ENCODE results near the gene ITSN2.
"Not testable (repeated sequence)": the region's sequence is repeated elsewhere in the genome, so short reads cannot be mapped to it uniquely, and the experiment has no call there.

Gene ITSN2

DNA sequence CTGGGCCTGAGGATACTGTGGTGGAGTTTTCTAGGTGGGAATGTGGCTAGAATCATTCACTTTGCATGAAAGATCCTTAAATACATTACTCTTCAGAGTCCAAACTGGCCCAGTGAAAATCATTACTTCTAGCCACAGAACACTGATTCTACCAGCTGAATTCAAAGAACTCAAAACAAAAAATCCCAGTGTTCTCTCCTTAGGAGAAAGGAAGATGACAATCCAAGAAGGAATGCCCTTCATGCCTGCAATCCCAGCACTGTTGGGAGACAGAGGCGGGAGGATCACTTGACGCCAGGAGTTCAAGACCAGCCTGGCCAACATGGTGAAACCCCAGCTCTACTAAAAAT lies 150.3 kb downstream of the ITSN2 start:
- no peak for DNase-seq

DNA sequence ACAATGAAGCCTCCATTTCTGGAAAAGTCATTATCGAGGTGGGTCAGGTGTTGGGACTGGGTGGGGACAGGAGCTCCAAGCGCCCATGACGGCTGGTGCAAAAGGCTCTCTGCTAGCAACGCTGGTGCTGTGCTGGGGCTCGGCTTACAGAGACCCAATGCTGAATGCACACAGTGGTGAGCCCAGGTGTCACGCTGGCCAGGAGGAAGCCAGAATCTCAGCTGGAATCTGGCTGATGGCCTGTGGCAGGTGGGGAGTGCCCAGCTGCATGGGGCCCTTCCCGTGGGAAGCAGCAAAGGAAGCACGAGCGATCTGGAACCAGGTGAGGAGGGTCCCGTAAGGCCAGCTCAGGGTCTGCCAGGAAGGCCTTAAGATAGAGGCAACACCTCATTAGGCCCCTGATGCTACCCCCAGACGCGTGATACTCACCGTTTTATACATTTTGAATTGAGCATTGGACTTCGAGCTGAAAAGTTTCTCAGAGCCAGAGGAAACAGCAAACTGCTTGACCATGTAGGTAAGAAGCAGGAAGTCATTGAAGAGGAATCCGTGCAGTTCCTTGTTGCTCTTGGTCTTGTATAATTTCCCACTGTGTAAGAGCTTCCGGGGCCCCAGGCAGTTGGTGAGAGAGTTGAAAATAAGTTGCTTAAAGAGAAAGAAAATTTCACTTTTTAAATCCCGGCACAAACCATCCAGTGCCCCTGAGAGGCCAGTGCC lies 150.8 kb downstream of the ITSN2 start:
- no peak for DNase-seq

DNA sequence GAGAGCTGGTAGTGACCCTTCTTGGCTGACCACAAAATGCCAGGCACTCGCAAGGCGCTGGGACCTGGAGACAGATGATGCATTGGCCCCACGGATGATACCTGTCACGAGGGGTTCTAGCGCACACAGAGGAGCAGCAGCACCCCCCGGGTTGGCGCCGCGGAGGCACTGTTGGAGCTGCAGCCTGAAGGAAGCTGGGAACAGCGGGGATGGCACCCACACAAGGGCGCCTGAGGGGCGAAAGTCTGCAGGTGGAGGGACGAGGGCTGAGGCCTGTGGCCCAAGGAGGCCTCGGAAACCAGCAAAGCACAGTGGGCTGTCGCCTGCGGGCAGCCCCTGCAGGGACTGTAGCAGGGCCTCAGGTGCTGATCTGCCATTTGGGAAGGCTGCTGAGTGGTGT lies 151.8 kb downstream of the ITSN2 start:
- no peak for DNase-seq

DNA sequence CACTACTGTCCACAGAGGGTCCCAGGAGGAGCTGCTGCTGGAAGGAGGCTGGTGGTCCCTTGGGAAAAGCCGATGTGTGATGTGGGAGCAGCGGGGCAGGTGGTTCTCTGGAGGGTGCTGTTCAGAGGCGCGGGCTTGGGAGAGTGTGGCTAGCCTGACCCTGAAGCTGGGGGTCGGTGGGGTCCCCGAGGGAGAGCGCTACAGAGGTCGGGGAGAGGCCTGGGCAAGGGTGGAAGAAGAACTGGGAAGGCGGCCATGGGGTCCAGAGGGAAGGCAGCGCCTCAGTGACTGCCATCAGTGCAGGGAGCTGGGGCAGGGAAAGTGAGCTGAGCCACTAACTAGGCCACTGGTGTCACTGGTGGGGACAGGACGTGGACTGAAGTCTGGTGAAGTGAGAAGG lies 153.0 kb downstream of the ITSN2 start:
- DNase-seq, result no peak

DNA sequence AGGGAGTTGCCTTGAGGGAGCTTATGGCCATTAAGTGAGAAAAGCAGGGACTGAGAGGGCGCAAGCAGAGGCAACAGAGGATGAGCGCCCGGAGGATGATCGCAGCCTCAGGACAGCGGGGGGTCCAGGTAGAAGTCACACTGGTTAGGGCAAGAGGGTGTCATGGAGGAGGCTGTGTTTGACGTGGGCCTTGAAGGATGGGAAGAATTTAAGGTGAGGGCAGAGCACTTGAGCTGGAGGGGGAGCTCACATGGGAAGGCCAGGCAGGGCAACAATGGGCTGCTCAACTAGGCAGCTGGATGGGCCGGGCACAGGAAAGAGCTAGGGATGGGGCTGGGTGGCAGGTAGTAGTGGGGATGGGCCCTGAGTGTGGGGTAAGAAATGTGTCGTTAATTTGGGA lies 153.6 kb downstream of the ITSN2 start:
- DNase-seq, result no peak

DNA sequence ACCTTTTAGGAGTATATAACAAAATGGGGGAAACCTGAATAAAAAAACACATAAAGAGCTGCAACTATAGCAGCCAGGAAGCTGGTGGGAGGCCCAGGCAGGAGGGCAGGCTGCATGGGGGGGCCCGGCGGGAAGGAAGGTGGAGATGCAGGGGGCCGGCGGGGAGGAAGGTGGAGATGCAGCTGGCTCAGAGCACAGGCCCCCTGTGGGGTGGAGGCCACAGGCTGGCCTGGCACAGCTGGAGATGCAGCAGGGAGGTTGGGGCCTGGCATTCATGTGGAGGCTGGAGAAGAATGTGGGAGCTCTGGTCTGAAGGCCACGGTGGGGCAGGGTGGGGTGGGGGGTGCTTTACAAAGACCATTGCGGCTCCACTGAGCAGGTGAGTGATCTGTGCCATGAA lies 154.1 kb downstream of the ITSN2 start:
- no peak for DNase-seq

DNA sequence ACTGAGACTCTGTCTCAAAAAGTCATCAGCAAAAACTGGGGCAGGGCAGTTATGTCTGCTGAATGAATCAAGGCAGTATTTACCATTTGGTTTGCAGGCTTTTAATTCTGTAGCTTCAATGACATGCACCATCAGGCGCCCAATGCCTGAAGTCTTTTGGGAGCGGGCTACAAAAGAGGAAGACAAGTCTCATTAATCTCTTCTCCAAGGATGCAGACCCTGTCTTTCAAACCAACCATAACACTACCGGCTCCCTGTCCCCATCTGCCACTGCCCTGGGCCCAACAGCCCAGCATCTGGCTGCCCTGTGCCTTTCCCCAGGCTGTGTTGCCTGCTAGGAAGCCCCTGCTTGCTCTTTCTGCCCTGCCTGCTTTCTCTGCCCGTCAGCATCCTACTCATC lies 155.2 kb downstream of the ITSN2 start:
- no peak for DNase-seq

DNA sequence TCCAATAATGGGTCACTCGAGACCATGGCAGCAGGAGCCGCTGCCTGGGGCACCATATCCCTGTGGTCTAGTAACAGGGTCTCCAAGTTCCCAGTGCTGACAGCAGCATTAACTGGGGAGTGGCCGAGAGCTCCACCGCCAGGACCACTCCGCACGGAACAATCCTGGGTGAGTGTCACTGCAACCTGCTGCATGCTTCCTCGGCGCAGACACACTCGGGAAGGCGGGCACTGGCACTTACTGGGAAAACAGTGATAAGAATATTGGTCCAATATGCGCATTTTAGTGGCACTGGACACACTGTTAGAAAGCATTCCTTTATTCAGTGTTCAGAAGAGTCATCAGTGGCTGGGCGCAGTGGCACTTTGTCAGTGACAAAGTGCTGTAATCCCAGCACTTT lies 155.8 kb downstream of the ITSN2 start:
- no peak for DNase-seq

DNA sequence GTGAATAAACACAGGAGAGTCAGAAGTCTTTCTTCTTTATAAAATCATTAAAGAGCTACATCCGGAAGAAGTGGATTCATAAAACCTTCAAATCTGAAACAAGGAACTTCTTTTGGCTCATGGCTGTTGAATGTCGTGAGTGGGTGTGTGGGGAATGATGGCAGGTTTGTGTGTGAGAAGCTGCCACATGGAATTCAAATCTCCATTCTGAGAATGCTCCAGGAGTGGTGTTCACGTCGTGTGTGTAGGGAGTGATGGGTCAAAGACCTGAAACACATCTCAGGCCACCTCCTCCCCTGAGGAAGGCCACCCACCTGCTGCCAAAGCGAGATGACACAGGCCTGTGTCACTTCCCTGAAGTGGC lies 156.6 kb downstream of the ITSN2 start:
- DNase-seq, result no peak

DNA sequence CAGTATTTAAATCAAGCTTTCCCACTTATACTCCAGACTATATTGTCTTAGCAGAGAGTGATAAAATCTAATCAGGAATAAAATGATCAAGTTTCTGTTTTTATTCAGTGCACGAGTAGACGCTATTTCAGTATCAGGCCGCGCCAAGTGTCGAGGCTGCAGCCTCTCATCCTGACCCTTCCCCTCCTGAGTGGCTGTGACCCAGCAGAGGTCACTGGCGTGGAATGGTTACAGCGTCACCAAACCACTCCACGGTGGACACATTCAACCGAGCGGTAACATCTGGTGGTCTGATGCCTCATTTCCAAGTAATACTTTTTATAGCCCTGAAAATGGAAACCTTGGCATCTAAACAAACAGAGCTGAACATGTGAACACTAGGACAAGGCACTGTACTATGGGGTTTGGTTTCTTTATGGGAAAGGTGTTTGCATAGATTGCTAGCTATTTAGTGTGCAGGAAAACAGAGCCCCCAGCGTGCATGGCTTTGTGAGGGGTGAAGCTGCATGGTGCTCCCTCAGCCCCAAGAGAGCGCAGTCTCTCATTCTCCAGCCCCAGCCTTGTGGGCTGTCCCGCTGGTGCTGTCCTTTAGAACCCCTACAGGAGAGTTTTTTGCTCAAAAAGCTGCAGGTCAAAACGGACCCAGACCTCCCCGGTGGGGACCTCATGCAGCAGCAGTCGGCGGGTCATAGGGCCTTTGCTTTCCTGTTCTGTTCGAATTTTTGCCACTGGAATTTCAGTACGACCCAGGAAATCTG lies 157.1 kb downstream of the ITSN2 start:
- no peak for DNase-seq

DNA sequence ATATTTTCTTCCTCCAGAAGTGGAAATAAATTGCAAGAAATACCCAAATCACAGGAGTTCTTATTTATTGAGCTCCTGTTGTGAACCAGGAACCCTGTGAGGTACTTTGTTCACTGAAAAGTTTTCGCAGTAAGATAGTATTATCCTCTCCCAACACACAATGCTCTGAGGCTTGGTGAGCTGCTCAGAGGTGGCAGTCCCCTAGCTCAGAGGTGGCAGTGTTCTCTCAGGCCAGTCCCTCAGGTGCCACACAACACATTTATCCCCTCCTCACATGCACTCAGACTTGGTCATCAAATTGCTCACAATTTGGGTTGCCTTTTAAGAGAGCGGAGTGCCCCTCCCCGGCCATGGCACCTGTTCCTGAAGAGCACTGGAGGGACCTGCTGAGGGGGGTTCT lies 159.5 kb downstream of the ITSN2 start:
- DNase-seq, result no peak

DNA sequence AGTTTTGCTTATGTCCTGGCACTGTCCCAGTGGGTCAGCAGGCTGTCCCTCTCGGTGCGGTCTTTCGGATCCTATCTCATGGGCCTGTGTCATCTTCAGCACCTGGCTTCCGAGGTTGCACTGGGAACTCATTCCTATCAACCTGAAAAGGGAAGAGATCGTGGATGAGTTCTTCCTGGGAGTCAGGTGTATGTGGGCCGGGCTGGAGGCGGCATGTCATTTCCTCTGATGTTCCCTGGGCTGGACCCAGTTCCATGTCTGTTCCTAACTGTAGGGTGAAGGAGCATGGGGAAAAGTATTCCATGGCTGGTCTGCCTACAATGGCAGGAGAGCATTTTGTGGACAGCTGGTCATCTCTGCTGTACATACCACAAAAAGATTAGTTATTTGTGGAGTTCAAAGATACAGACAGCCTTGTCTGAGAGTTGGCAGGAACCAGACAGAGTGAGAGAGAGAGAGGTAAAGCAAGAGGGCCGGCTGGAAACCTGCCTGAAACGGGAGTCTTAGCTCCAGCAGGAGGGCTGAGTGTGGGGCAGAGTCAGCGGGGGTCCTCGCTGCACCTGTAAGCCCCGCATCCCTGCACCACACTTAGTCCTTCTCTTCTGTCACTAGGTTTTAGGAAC lies 160.3 kb downstream of the ITSN2 start:
- no peak for DNase-seq

DNA sequence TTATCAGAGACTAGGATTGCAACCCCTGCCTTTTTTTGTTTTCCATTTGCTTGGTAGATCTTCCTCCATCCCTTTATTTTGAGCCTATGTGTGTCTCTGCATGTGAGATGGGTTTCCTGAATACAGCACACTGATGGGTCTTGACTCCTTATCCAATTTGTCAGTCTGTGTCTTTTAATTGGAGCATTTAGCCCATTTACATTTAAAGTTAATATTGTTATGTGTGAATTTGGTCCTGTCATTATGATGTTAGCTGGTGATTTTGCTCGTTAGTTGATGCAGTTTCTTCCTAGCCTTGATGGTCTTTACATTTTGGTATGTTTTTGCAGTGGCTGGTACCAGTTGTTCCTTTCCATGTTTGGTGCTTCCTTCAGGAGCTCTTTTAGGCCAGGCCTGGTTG lies 163.1 kb downstream of the ITSN2 start:
- DNase-seq, result not testable (repeated sequence)

DNA sequence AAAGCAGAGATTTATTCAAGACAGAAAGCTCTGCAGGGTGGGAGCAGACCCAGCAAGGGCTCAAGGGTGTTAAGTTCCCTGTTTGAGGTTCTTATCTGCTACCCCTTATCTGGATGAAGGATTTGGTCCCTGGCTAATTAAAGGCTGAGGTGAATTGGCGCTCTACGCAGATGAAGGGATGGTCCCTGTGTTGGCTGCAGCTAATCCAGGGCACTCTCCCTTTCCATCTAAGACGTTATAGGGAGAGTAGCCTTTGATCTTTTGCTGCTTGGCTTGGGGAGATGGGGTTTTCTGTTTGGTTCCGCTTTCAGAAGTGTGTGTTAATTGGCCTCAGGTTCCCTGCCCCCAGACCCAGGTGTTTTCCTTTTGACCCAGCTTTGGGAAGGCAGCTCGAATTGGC lies 168.5 kb downstream of the ITSN2 start:
- DNase-seq, result no peak

DNA sequence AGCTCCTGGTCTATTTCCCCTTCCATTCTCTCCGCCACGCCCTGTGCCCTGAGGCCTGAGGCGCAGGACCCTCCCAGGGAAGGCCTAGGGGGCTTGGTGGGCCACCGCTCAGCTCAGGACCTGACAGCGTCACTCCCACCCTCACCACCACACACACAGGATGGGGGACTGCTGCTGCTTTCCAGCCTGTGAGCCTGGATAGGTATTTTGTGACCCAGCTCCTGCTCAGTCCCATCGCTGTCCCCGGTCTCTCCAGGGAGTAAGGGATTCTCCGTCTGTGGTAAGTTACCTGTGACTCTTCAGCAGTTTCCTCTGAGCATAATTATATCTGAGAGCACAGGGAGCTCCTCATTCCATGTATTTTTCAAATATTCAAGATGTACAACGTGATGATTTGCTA lies 169.2 kb downstream of the ITSN2 start:
- DNase-seq, result no peak

DNA sequence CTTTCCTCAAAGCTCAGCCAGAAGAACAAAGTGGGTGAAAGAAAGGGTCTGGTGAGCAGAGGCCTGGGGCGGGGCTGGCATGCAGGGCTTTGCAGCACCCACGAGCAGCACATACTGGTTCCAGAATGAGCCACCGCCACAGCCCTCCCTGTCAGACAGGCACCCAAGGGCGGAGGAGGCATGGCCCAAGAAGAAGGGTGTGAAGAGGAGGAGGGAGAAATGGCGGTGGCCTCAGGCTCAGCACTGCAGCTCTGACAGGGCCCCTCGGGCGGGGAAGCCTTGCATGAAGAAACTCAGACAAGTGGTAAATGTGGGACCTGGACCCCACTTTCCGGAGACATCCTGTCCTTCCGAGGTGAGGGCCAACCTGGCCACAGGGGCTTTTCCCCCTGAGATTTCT lies 169.8 kb downstream of the ITSN2 start:
- no peak for DNase-seq

DNA sequence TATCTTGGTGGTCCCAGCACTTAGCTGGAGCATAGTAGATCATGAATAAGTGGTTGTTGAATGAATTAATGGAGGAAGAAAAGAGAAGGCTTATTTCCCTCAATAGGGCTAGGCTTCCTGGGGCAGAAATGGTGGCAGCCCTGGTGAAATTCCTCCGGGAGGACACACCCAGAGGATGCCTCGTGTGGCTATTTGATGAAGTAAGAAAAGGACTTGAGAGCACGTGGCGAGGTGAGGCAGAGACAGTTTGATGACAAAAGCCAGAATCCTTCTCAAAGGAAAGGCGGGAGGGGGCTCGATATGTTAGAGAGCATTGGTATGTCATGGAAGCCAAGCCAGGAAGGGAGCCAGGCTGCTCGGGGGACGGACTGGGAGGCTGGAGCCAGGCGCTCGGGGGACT lies 170.8 kb downstream of the ITSN2 start:
- DNase-seq, result no peak

DNA sequence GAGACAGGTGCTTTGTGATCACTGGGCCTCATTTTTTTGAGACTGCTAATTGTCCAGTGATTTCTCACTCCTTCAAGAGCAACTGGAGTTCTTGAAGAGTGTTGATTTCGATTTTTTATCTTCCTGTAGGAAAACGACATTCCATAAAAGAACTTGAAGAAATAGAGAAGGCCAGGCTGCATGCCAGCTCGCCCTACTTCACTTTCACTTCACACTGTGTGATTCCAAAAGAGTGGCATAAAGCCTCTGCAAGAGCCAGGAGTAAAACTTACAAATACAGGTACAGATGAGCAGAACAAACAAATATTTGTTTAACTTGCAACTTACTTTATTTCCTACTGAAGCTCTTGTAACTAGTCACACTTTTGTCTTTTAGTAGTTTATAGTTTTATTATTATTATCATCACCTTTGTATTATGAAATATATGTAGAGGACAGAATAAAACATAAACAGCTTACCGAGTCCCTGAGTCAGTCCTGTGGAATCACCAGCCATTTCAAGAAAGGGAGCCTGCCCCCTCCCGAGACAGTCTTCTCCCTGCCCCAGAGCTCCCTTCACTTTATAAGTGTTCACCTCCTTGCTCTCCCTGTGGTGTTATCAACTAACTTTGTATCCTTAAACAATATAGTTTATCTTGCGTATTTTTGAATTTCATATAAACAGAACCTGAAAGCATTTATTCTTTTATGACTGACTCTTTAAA lies 176.8 kb downstream of the ITSN2 start:
- no peak for DNase-seq

DNA sequence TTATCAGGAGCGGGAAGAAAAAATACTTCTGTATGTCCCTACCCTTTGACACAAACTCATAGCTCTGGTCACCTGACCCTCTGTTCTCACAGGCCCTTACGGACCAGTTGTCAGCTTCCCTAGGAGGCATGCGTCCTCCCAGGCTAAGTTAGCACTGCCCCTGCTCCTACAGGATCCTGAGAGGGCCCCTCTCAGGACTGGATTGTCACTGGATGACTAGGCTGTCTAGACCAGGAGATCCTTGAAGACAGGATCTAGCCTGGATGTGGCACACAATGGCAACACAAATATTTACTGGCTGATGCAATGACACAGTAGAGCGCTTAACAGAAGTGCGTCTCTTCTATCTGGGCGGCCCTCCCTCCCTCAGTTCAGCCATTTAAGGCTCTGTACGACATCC lies 177.8 kb downstream of the ITSN2 start:
- peak; percentile 89 for DNase-seq

DNA sequence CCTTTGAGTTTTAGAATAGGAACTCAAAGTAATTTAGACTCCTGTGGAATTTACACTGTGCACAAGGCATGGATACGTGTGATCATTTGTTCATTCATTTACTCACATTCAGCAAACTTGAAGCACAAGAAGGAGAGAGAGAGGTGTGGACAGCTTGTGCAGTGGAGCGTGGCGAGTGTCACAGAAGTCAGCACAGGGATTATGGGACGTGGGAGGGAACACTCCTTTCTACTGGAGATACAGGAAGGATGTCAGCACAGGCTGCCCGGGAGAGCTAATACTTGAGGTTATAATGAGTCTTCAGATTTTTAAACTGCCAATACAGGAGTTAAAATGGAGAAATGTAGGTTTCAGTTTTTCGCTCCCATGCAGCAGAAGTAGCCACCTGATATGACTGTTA lies 178.5 kb downstream of the ITSN2 start:
- peak; percentile 23 for DNase-seq

DNA sequence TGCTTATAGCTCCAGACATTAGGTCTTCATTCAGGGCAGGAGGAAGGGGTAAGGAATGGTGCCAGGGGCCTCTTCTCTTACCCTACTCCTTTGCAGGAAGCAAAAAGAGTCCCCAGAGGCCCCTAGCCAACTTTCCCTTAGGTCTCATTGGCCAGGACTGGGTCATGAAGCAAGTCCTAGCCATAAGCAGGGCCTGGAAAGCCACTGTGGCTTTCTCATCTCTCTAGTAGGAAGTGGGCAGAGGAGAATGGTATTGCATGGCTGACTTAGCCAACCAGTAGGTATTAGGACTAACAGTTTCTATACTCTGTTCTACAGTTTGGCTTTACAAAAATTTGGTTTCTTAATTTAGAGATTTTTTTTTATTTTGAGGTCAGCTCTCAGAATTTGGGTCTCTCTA lies 180.7 kb downstream of the ITSN2 start:
- DNase-seq, result no peak

DNA sequence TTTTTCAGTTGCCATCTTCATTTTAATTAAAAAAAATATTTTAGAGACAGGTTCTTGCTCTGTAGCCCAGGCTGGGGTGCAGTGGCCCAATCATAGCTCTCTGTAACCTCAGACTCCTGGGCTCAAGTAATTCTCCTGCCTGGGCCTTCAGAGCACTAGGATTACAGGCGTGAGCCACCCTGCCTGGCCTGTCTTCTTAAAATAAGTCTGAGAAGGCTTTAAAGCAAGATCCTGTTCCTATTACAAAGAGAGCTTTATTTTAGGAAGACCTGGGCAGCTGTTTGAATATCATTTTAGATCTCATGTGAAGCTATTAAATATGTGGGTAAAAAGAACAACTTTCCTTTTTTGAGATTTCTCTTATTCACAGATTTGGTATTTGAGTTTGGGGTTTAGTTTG lies 184.0 kb downstream of the ITSN2 start:
- DNase-seq, result no peak

DNA sequence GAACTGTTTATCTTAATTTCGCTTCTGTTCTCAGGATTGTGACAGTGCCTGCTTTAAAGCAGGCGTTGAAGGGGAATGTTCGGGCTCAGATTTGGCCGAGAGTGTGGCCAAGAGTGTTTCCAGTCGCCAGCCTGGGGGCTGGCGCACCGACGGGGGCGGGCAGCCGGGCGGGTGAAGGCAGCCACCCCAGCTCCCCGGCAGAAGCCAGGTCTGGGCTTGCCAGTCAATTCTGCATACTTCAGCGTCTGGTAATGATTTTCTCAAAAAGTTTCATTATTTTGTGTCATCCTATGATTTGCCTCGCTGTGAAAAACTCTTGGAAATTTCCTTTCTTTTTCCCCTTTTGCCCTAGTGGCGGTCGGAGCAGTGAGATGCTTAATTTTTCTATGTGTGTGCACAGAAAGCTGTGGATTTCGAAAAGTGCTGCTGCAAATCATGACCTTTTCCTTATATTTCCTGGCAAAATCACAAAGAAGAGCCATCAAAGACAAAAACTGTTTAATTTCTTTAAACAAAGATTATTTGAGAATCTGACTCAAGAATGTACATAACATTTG lies 184.6 kb downstream of the ITSN2 start:
- no peak for DNase-seq

DNA sequence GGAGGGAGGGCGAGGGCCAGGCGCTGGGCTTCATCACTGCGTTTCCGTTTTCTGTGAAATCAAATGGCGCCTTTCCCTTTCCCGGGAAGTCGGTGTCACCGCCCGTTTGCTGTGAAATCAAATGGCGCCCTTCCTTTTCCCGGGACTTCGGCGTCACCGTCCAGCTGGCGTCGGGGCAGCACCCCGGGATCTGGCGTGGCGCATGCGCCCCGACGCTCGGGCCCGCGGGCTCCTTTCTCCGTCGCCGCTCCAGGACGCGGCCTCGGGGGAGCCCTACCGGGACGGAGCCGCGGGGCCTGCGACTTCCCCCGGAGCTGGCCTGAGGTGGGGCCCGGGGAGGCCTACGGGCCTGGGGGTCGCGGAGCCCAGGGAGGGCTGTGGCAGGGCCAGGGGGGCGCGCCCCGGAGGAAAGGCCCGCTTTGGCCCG lies 185.5 kb downstream of the ITSN2 start, which contains the start of gene FAM228A:
FAM228A (plus strand) TSS at position 203 of the 427 bp plus-strand sequence. CDS start 428 bp downstream, outside the sequence.
- DNase-seq, result no peak

All from NCI-H510A (cell line).